ENCODE results near the gene CCL26.
"Not testable (repeated sequence)": the region's sequence is repeated elsewhere in the genome, so short reads cannot be mapped to it uniquely, and the experiment has no call there.

The CCL26 gene

GRCh38 chr7:75789361-75789924 is 17.4 kb upstream of the CCL26 start:
- DNase-seq, result no peak

- not testable (repeated sequence) for DNase-seq
These were observed 16.3 kb upstream of the CCL26 start for GRCh38 chr7:75788154-75788847.

GRCh38 chr7:75783058-75783457 is 11.0 kb upstream of the CCL26 start:
- DNase-seq, result not testable (repeated sequence)

GRCh38 chr7:75780647-75781273 is 8.7 kb upstream of the CCL26 start:
- not testable (repeated sequence) for DNase-seq

- not testable (repeated sequence) for DNase-seq
These were observed 7.5 kb upstream of the CCL26 start for GRCh38 chr7:75779516-75779915.

GRCh38 chr7:75779035-75779434 is 7.0 kb upstream of the CCL26 start:
- DNase-seq, result not testable (repeated sequence)

- DNase-seq, result peak; percentile 4
These were observed 4.4 kb upstream of the CCL26 start for GRCh38 chr7:75776295-75776971.

- DNase-seq, result not testable (repeated sequence)
These were observed 1.9 kb upstream of the CCL26 start for GRCh38 chr7:75773958-75774357.

- no peak for DNase-seq
These were observed 787 bp downstream of the CCL26 start for GRCh38 chr7:75771224-75771623.

- DNase-seq, result no peak
These were observed 9.6 kb downstream of the CCL26 start for GRCh38 chr7:75762350-75762917.

- not testable (repeated sequence) for DNase-seq
These were observed 10.2 kb downstream of the CCL26 start for GRCh38 chr7:75761801-75762200.

- DNase-seq, result no peak
These were observed 13.5 kb downstream of the CCL26 start for GRCh38 chr7:75758491-75758890.

GRCh38 chr7:75757860-75758259 is 14.2 kb downstream of the CCL26 start:
- DNase-seq, result no peak

GRCh38 chr7:75756991-75757676 is 14.9 kb downstream of the CCL26 start:
- DNase-seq, result no peak

- no peak for DNase-seq
These were observed 15.6 kb downstream of the CCL26 start for GRCh38 chr7:75756206-75756990.

- no peak for DNase-seq
These were observed 28.6 kb downstream of the CCL26 start for GRCh38 chr7:75743455-75743859.

- no peak for DNase-seq
These were observed 31.0 kb downstream of the CCL26 start for GRCh38 chr7:75740846-75741497.

GRCh38 chr7:75739796-75740672 is 32.0 kb downstream of the CCL26 start:
- no peak for DNase-seq

- peak; percentile 100 for DNase-seq
These were observed 32.8 kb downstream of the CCL26 start for GRCh38 chr7:75738975-75739795.

Measured in activated CD4-positive, alpha-beta T cell treated with anti-CD3 and anti-CD28 coated beads, Interleukin-2, amount 50 U/mL, for 1 hour (primary cell).